H9 (cell line): ENCODE data around the gene USP6NL. TPM values are rescaled to one million over a fixed set of nuclear protein-coding genes. Genes with fewer than 3 reads are reported as not detected.
A peak's percentile ranks its signal among the peaks of the same experiment; 100 is the strongest.

Experiments
- DNase-seq: peaks from one replicate; pipeline ENCODE4 v3.0.0-alpha.2; 2017
- H2AFZ ChIP-seq: one replicate; pipeline ENCODE4 v1.6.1; 2013; ENCODE audit warnings: mild to moderate bottlenecking, low read length, control low read depth, moderate library complexity
- H2AK5ac ChIP-seq: 2 replicates; pipeline ENCODE4 v1.6.1; 2013; ENCODE audit warnings: low read length, control low read depth, mixed read lengths; ENCODE audit not compliant: insufficient read length
- H2BK120ac ChIP-seq: one replicate; pipeline ENCODE4 v1.6.1; 2013; ENCODE audit warnings: low read depth, mild to moderate bottlenecking, low read length, control low read depth, inconsistent platforms; ENCODE audit not compliant: poor library complexity, severe bottlenecking
- H2BK12ac ChIP-seq: 2 replicates; pipeline ENCODE4 v1.6.1; 2013; ENCODE audit warnings: low read length, control low read depth, mixed read lengths, low read depth; ENCODE audit not compliant: insufficient read length
- H2BK15ac ChIP-seq: 2 replicates; pipeline ENCODE4 v1.6.1; 2013; ENCODE audit warnings: low read depth, low read length, control low read depth
- H2BK20ac ChIP-seq: one replicate; pipeline ENCODE4 v1.6.1; 2013; ENCODE audit warnings: low read depth, mild to moderate bottlenecking, low read length, control low read depth, inconsistent platforms; ENCODE audit not compliant: poor library complexity, severe bottlenecking
- H2BK5ac ChIP-seq: 2 replicates; pipeline ENCODE4 v1.6.1; 2013; ENCODE audit warnings: low read length, control low read depth, mixed read lengths; ENCODE audit not compliant: insufficient read length
- H3K14ac ChIP-seq: 2 replicates; pipeline ENCODE4 v1.6.1; 2013; ENCODE audit warnings: low read length, control low read depth; ENCODE audit not compliant: insufficient read depth
- H3K18ac ChIP-seq: 2 replicates; pipeline ENCODE4 v1.6.1; 2013; ENCODE audit warnings: low read depth, mild to moderate bottlenecking, mixed read lengths, low read length, control low read depth; ENCODE audit not compliant: insufficient read length
- H3K23ac ChIP-seq: 2 replicates; pipeline ENCODE4 v1.6.1; 2013; ENCODE audit warnings: low read length, control low read depth, mixed read lengths, low read depth; ENCODE audit not compliant: insufficient read length
- H3K23me2 ChIP-seq: 2 replicates; pipeline ENCODE4 v1.6.1; 2013; ENCODE audit warnings: low read depth, mild to moderate bottlenecking, mixed read lengths, low read length, control low read depth; ENCODE audit not compliant: insufficient read length, poor library complexity, severe bottlenecking
- H3K27ac ChIP-seq: 2 replicates; pipeline ENCODE4 v1.5.1; 2013; ENCODE audit warnings: low read length, control low read depth, mixed read lengths, low read depth; ENCODE audit not compliant: insufficient read length
- H3K27me3 ChIP-seq: 2 replicates; pipeline ENCODE4 v1.6.1; 2013; ENCODE audit warnings: low read length, control low read depth, inconsistent platforms; ENCODE audit not compliant: insufficient read depth
- H3K4ac ChIP-seq: 2 replicates; pipeline ENCODE4 v1.6.1; 2013; ENCODE audit warnings: low read depth, mild to moderate bottlenecking, control low read depth, inconsistent platforms, low read length, moderate library complexity
- H3K4me1 ChIP-seq: 2 replicates; pipeline ENCODE4 v1.6.1; 2013; ENCODE audit warnings: low read length, control low read depth, inconsistent platforms; ENCODE audit not compliant: insufficient read depth
- H3K4me2 ChIP-seq: 2 replicates; pipeline ENCODE4 v1.6.1; 2013; ENCODE audit warnings: low read length, control low read depth, mixed read lengths; ENCODE audit not compliant: insufficient read length, insufficient read depth
- H3K56ac ChIP-seq: 2 replicates; pipeline ENCODE4 v1.6.1; 2013; ENCODE audit warnings: low read depth, mild to moderate bottlenecking, mixed read lengths, low read length, control low read depth; ENCODE audit not compliant: insufficient read length
- H3K79me1 ChIP-seq: 2 replicates; pipeline ENCODE4 v1.6.1; 2013; ENCODE audit warnings: low read depth, mild to moderate bottlenecking, moderate library complexity, low read length, control low read depth, inconsistent platforms; ENCODE audit not compliant: insufficient read depth, poor library complexity, severe bottlenecking
- H3K79me2 ChIP-seq: 2 replicates; pipeline ENCODE4 v1.6.1; 2013; ENCODE audit warnings: low read length, control low read depth, inconsistent platforms; ENCODE audit not compliant: insufficient read depth
- H3K9ac ChIP-seq: 2 replicates; pipeline ENCODE4 v1.6.1; 2013; ENCODE audit warnings: low read length, control low read depth, mixed read lengths; ENCODE audit not compliant: insufficient read length; ENCODE audit errors: extremely low read depth
- H3K9me3 ChIP-seq: one replicate; pipeline ENCODE4 v1.6.1; 2013; ENCODE audit warnings: low read depth, low read length, inconsistent platforms; ENCODE audit not compliant: control insufficient read depth
- H3T11ph ChIP-seq: one replicate; pipeline ENCODE4 v1.6.1; 2013; ENCODE audit warnings: mild to moderate bottlenecking, low read length, control low read depth, inconsistent platforms
- H4K20me1 ChIP-seq: one replicate; pipeline ENCODE4 v1.6.1; 2013; ENCODE audit not compliant: control insufficient read depth, insufficient read length, insufficient read depth
- H4K5ac ChIP-seq: 2 replicates; pipeline ENCODE4 v1.6.1; 2013; ENCODE audit warnings: low read depth, mild to moderate bottlenecking, mixed read lengths, low read length, control low read depth; ENCODE audit not compliant: insufficient read length
- H4K8ac ChIP-seq: replicated peaks from 2 replicates; pipeline ENCODE4 v1.6.1; 2013; ENCODE audit warnings: low read length, control low read depth, mixed read lengths, low read depth; ENCODE audit not compliant: insufficient read length
- H4K91ac ChIP-seq: 2 replicates; pipeline ENCODE4 v1.6.1; 2013; ENCODE audit warnings: low read depth, mild to moderate bottlenecking, moderate library complexity, mixed read lengths, low read length, control low read depth; ENCODE audit not compliant: insufficient read length
- H3K27ac Mint-ChIP-seq, 3 experiments: 2 replicates in 2 of 3; 3 replicates in 1 of 3; pipeline ENCODE4 v1.8.0; 2020 to 2021; ENCODE audit warnings: mixed read lengths in 3 of 3, mild to moderate bottlenecking in 1 of 3, moderate library complexity in 1 of 3
- H3K27me3 Mint-ChIP-seq: 2 replicates; pipeline ENCODE4 v1.8.0; 2021; ENCODE audit warnings: low read depth, mild to moderate bottlenecking, moderate library complexity, mixed read lengths
- H3K36me3 Mint-ChIP-seq, 3 experiments: 2 replicates in 2 of 3; 3 replicates in 1 of 3; pipeline ENCODE4 v1.8.0; 2020 to 2021; ENCODE audit warnings: low read depth in 3 of 3, mixed read lengths in 3 of 3; ENCODE audit not compliant: insufficient read depth in 1 of 3
- H3K4me1 Mint-ChIP-seq, 2 experiments: 2 replicates each; pipeline ENCODE4 v1.8.0; 2020; ENCODE audit warnings: mixed read lengths in 2 of 2
- H3K4me3 Mint-ChIP-seq, 2 experiments: 2 replicates in 1 of 2; 3 replicates in 1 of 2; pipeline ENCODE4 v1.8.0; 2020 to 2021; ENCODE audit warnings: mild to moderate bottlenecking in 2 of 2, mixed read lengths in 2 of 2, moderate library complexity in 1 of 2
- H3K9me3 Mint-ChIP-seq, 2 experiments: 2 replicates in 1 of 2; 3 replicates in 1 of 2; pipeline ENCODE4 v1.8.0; 2020; ENCODE audit warnings: mild to moderate bottlenecking in 2 of 2, mixed read lengths in 2 of 2, moderate library complexity in 1 of 2
- WGBS: extraction: QIAGEN DNeasy Blood & Tissue Kit; methylation state at CpG from one replicate; pipeline ENCODE4 v1.1.7; 2013; ENCODE audit warnings: missing lambda C conversion rate, low lambda C conversion rate, mixed read lengths; ENCODE audit not compliant: insufficient read length; ENCODE audit errors: extremely low coverage; 5-methylcytosine and 5-hydroxymethylcytosine counted together
- total RNA-seq: library from RNA; stranded (reverse); gene quantifications from 2 replicates; pipeline ENCODE4 v1.2.1, GENCODE V29; 2021
- TF ChIP-seq, protein P1 (sequence below): fragments of 200-600 bp; sonication (generic); conservative IDR thresholded peaks from 3 replicates; pipeline ENCODE4 v1.8.0; 2021; ENCODE audit warnings: antibody characterized with exemption, mild to moderate bottlenecking

USP6NL gene
- total RNA-seq, 1 experiment from 2014 or later = 28.3 TPM

DNA sequence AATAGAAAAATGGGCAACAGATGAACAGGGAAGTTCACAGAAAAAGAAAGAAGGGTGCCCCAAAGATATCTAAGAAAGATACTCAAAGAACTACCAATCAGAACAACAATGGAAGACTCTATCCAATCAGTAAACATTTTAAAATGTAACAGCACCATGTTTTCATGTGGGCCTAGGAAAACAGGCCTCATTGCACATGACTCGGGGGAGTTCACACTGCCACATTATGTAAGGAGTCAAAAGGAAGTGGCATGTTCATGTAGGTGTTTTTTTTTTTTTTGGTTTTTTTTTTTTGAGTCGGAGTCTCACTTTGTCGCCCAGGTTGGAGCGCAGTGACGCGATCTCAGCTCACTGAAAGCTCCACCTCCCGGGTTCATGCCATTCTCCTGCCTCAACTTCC lies 132.2 kb downstream of the USP6NL start:
- Histone ChIP-seq H2AK5ac (no peak overlapping the region), H3K4me2 (no peak overlapping the region), H3T11ph (no peak overlapping the region), H3K27ac (no peak overlapping the region), H3K79me1 (no peaks in the 10 kb centered on the region), H2BK12ac (no peak overlapping the region), H2AFZ (no peak overlapping the region), H4K5ac (no peak overlapping the region), H2BK15ac (no peak overlapping the region), H2BK20ac (no peak overlapping the region), H3K18ac (no peak overlapping the region), H3K56ac (no peak overlapping the region), H3K4ac (no peak overlapping the region), H3K23me2 (no peaks in the 10 kb centered on the region), H3K9ac (no peak overlapping the region), H3K23ac (no peak overlapping the region), H3K27me3 (no peaks in the 10 kb centered on the region), H3K9me3 (no peaks in the 10 kb centered on the region), H4K20me1 (no peaks in the 10 kb centered on the region), H2BK5ac (no peak overlapping the region), H3K4me1 (peaks cover 3% of the 10 kb centered on the region), H3K14ac (no peak overlapping the region), H3K79me2 (no peaks in the 10 kb centered on the region), H2BK120ac (no peak overlapping the region), H4K8ac (no peak overlapping the region), H4K91ac (no peak overlapping the region)
- H3K36me3 Mint-ChIP-seq = peaks cover 16 to 30% (median 29%) of the 10 kb centered on the region in 3 experiments
- H3K4me1 Mint-ChIP-seq = peaks cover 16 to 21% of the 10 kb centered on the region in 2 experiments
- TF ChIP-seq, protein P1, sequence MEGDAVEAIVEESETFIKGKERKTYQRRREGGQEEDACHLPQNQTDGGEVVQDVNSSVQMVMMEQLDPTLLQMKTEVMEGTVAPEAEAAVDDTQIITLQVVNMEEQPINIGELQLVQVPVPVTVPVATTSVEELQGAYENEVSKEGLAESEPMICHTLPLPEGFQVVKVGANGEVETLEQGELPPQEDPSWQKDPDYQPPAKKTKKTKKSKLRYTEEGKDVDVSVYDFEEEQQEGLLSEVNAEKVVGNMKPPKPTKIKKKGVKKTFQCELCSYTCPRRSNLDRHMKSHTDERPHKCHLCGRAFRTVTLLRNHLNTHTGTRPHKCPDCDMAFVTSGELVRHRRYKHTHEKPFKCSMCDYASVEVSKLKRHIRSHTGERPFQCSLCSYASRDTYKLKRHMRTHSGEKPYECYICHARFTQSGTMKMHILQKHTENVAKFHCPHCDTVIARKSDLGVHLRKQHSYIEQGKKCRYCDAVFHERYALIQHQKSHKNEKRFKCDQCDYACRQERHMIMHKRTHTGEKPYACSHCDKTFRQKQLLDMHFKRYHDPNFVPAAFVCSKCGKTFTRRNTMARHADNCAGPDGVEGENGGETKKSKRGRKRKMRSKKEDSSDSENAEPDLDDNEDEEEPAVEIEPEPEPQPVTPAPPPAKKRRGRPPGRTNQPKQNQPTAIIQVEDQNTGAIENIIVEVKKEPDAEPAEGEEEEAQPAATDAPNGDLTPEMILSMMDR = no peak
- H3K4me3 Mint-ChIP-seq = no peak overlapping the region
- H3K27me3 Mint-ChIP-seq = no peaks in the 10 kb centered on the region
- no peaks in the 10 kb centered on the region for H3K9me3 Mint-ChIP-seq
- no CpG with 5 or more reads among the region's 7 CpGs for WGBS
- no peak for DNase-seq
- H3K27ac Mint-ChIP-seq = 0 out of 7 replicates have a peak overlapping the region, but pooled peaks of 1 of the 3 experiments have one; percentile 25
